Neuronal stem cell (in vitro differentiated cells): ENCODE data around the gene CDH3.
A peak's percentile ranks its signal among the peaks of the same experiment; 100 is the strongest.

ENCODE experiments used
- DNase-seq: peaks from one replicate; pipeline ENCODE4 v3.0.0-alpha.2; 2013; ENCODE audit warnings: low spot score
- H2AFZ ChIP-seq: one replicate; pipeline ENCODE4 v1.6.1; 2013; ENCODE audit warnings: mild to moderate bottlenecking, low read length, inconsistent platforms
- H2AK5ac ChIP-seq: 2 replicates; pipeline ENCODE4 v1.6.1; 2013; ENCODE audit warnings: low read depth, mild to moderate bottlenecking, inconsistent platforms, low read length, moderate library complexity, mixed read lengths
- H2BK120ac ChIP-seq: 2 replicates; pipeline ENCODE4 v1.6.1; 2013; ENCODE audit warnings: low read depth, mild to moderate bottlenecking, inconsistent platforms, low read length, moderate library complexity, mixed read lengths
- H2BK12ac ChIP-seq: one replicate; pipeline ENCODE4 v1.6.1; 2013; ENCODE audit warnings: low read length, inconsistent platforms
- H2BK15ac ChIP-seq: 2 replicates; pipeline ENCODE4 v1.6.1; 2013; ENCODE audit warnings: mild to moderate bottlenecking, low read length, inconsistent platforms, mixed read lengths
- H2BK5ac ChIP-seq: one replicate; pipeline ENCODE4 v1.6.1; 2013; ENCODE audit warnings: inconsistent platforms, mild to moderate bottlenecking, low read length, moderate library complexity
- H3K14ac ChIP-seq: one replicate; pipeline ENCODE4 v1.6.1; 2013; ENCODE audit warnings: low read length, inconsistent platforms
- H3K18ac ChIP-seq: 2 replicates; pipeline ENCODE4 v1.6.1; 2013; ENCODE audit warnings: low read length, inconsistent platforms
- H3K23ac ChIP-seq: 2 replicates; pipeline ENCODE4 v1.6.1; 2013; ENCODE audit warnings: low read depth, mild to moderate bottlenecking, mixed read lengths, low read length, inconsistent platforms; ENCODE audit not compliant: poor library complexity
- H3K27ac ChIP-seq: replicated peaks from 3 replicates; pipeline ENCODE4 v1.5.1; 2013; ENCODE audit warnings: low read length, inconsistent platforms
- H3K27me3 ChIP-seq, 3 experiments: 2 replicates each; pipeline ENCODE4 v1.6.1; 2013; ENCODE audit warnings: low read length in 3 of 3, mild to moderate bottlenecking in 2 of 3, inconsistent platforms in 1 of 3, low read depth in 1 of 3, mixed read lengths in 1 of 3, moderate library complexity in 1 of 3; ENCODE audit not compliant: control insufficient read depth in 3 of 3, insufficient read depth in 3 of 3
- H3K36me3 ChIP-seq, 2 donors: replicated peaks in 1 of 2; 2 replicates each; pipeline ENCODE4 v1.6.1; 2013; ENCODE audit warnings: low read length in 2 of 2; ENCODE audit not compliant: control insufficient read depth in 2 of 2, insufficient read depth in 2 of 2
- H3K4ac ChIP-seq: 2 replicates; pipeline ENCODE4 v1.6.1; 2013; ENCODE audit warnings: inconsistent platforms, mild to moderate bottlenecking, low read length, moderate library complexity
- H3K4me1 ChIP-seq, 2 donors: 1 replicate in 1 of 2; 2 replicates in 1 of 2; pipeline ENCODE4 v1.6.1; 2013; ENCODE audit warnings: low read length in 2 of 2, low read depth in 1 of 2; ENCODE audit not compliant: control insufficient read depth in 2 of 2, insufficient read depth in 1 of 2
- H3K4me2 ChIP-seq: one replicate; pipeline ENCODE4 v1.6.1; 2013; ENCODE audit warnings: mild to moderate bottlenecking, low read length, inconsistent platforms; ENCODE audit not compliant: insufficient read depth, poor library complexity, severe bottlenecking
- H3K4me3 ChIP-seq, 2 donors: 2 replicates each; pipeline ENCODE4 v1.5.1; 2013; ENCODE audit warnings: low read length in 2 of 2, mild to moderate bottlenecking in 2 of 2, inconsistent platforms in 1 of 2, moderate library complexity in 1 of 2
- H3K79me1 ChIP-seq: one replicate; pipeline ENCODE4 v1.6.1; 2013; ENCODE audit warnings: low read depth, mild to moderate bottlenecking, inconsistent platforms, low read length, moderate library complexity
- H3K9ac ChIP-seq: one replicate; pipeline ENCODE4 v1.6.1; 2013; ENCODE audit warnings: mild to moderate bottlenecking, low read depth, low read length, inconsistent platforms; ENCODE audit not compliant: poor library complexity
- H3K9me3 ChIP-seq, 2 donors: replicated peaks in 1 of 2; 2 replicates each; pipeline versions ENCODE3 to v1.6.1; 2013; ENCODE audit warnings: low read length in 2 of 2, mild to moderate bottlenecking in 2 of 2, inconsistent platforms in 1 of 2, low read depth in 1 of 2, mixed read lengths in 1 of 2, moderate library complexity in 1 of 2; ENCODE audit not compliant: control insufficient read depth in 2 of 2, insufficient read depth in 1 of 2
- H4K8ac ChIP-seq: one replicate; pipeline ENCODE4 v1.6.1; 2013; ENCODE audit warnings: low read depth, mild to moderate bottlenecking, inconsistent platforms, low read length, moderate library complexity
- H4K91ac ChIP-seq: one replicate; pipeline ENCODE4 v1.6.1; 2013; ENCODE audit warnings: low read length, low read depth, mild to moderate bottlenecking, inconsistent platforms; ENCODE audit not compliant: poor library complexity
- WGBS, 2 donors: extraction: QIAGEN DNeasy Blood & Tissue Kit; methylation state at CpG; one replicate each; pipeline ENCODE4 v1.1.7; 2013; ENCODE audit warnings: missing lambda C conversion rate in 2 of 2, mixed read lengths in 1 of 2; ENCODE audit not compliant: insufficient read length in 2 of 2, insufficient replicate concordance in 1 of 2; ENCODE audit errors: extremely low coverage in 2 of 2; 5-methylcytosine and 5-hydroxymethylcytosine counted together

Gene CDH3

GRCh38 chr16:68739964-68740627 lies 95.0 kb downstream of the CDH3 start:
- no peak overlapping the region for H4K8ac ChIP-seq
- H3K4me2 ChIP-seq: no peak overlapping the region
- peaks cover 1 to 12% of the 10 kb centered on the region in 2 donors for H3K4me1 ChIP-seq
- H2AK5ac ChIP-seq: no peak overlapping the region
- no peaks in the 10 kb centered on the region for H3K9me3 ChIP-seq
- H3K27me3 ChIP-seq: peaks cover 11 to 69% (median 24%) of the 10 kb centered on the region in 3 experiments
- H2BK12ac ChIP-seq: no peak overlapping the region
- WGBS, 2 donors: no CpG with 5 or more reads among the region's 7 CpGs
- no peak overlapping the region for H2BK15ac ChIP-seq
- no peak overlapping the region for H3K27ac ChIP-seq
- no peaks in the 10 kb centered on the region for H3K36me3 ChIP-seq
- no peak overlapping the region for H3K18ac ChIP-seq
- no peak overlapping the region for H4K91ac ChIP-seq
- no peak overlapping the region for H2AFZ ChIP-seq
- no peak for DNase-seq
- H2BK120ac ChIP-seq: no peak overlapping the region
- H2BK5ac ChIP-seq: no peak overlapping the region
- H3K14ac ChIP-seq: no peak overlapping the region
- H3K4me3 ChIP-seq: no peak overlapping the region
- no peak overlapping the region for H3K23ac ChIP-seq
- H3K9ac ChIP-seq: no peak overlapping the region
- H3K4ac ChIP-seq: no peak overlapping the region
- H3K79me1 ChIP-seq: no peaks in the 10 kb centered on the region

DNA sequence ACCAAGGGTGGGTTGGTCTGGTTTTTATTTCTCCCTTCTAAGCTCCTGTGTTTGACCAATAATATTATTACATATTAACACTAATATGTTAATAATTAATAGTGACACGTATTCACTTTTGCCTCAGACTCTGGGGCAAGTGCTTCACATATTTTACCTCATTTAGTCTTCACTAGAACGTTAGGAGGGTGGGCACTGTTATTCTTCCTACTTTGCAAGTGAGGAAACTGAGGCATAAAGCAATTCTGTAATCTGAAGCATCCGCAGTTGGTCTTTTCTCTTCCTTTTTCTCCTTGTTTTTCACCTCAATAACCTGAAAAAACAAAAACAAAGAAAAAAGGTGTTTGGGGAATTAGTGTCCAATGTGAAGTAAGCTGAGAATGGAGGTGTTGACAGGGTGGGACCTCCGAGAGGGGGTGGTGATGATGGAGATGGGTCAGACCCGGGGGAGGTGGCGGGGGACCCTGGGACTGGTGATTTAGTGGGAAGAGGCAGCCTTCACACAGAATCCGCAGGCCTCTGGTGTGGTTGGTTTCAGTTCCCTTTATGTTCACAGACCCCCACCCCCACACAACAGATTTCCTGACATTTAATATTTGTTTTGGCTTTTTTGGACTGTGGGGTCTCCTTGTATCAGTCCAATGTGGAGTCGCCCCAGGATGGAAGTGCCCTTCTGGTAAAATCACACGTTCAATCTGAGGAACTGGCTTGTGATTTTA lies 95.7 kb downstream of the CDH3 start:
- no peak overlapping the region for H2AFZ ChIP-seq
- no peaks in the 10 kb centered on the region for H3K79me1 ChIP-seq
- no peak overlapping the region for H3K27ac ChIP-seq
- no CpG with 5 or more reads among the region's 9 CpGs for WGBS, 2 donors
- H3K4me1 ChIP-seq: peaks cover 1 to 12% of the 10 kb centered on the region in 2 donors
- H4K8ac ChIP-seq: no peak overlapping the region
- DNase-seq: no peak
- no peak overlapping the region for H3K9ac ChIP-seq
- H4K91ac ChIP-seq: no peak overlapping the region
- no peak overlapping the region for H3K23ac ChIP-seq
- H2BK5ac ChIP-seq: no peak overlapping the region
- no peak overlapping the region for H2BK15ac ChIP-seq
- peaks cover 11 to 67% (median 24%) of the 10 kb centered on the region in 3 experiments for H3K27me3 ChIP-seq
- no peak overlapping the region for H3K4me2 ChIP-seq
- H3K4me3 ChIP-seq: no peak overlapping the region
- no peaks in the 10 kb centered on the region for H3K9me3 ChIP-seq
- H3K14ac ChIP-seq: no peak overlapping the region
- H2AK5ac ChIP-seq: no peak overlapping the region
- no peak overlapping the region for H3K4ac ChIP-seq
- no peaks in the 10 kb centered on the region for H3K36me3 ChIP-seq
- no peak overlapping the region for H2BK120ac ChIP-seq
- peak overlapping the region; percentile 13 for H3K18ac ChIP-seq
- H2BK12ac ChIP-seq: no peak overlapping the region

- Histone ChIP-seq H3K36me3 (no peaks in the 10 kb centered on the region), H3K18ac (no peak overlapping the region), H2AK5ac (no peak overlapping the region), H2BK15ac (no peak overlapping the region), H3K27ac (no peak overlapping the region), H3K4me3 (no peak overlapping the region), H3K23ac (no peak overlapping the region), H3K4me2 (no peak overlapping the region), H3K4me1 (peaks cover 1 to 8% of the 10 kb centered on the region in 2 donors), H4K8ac (no peak overlapping the region), H3K79me1 (no peaks in the 10 kb centered on the region), H4K91ac (no peak overlapping the region), H3K4ac (no peak overlapping the region), H3K9ac (no peak overlapping the region), H3K9me3 (no peaks in the 10 kb centered on the region), H2BK5ac (no peak overlapping the region), H3K14ac (no peak overlapping the region), H2AFZ (no peak overlapping the region), H3K27me3 (peaks cover 0 to 45% (median under 1%) of the 10 kb centered on the region in 3 experiments), H2BK120ac (no peak overlapping the region), H2BK12ac (no peak overlapping the region)
- no peak for DNase-seq
- WGBS, 2 donors: no CpG with 5 or more reads among the region's 4 CpGs
These were observed 98.6 kb downstream of the CDH3 start for GRCh38 chr16:68743664-68744063.

DNA sequence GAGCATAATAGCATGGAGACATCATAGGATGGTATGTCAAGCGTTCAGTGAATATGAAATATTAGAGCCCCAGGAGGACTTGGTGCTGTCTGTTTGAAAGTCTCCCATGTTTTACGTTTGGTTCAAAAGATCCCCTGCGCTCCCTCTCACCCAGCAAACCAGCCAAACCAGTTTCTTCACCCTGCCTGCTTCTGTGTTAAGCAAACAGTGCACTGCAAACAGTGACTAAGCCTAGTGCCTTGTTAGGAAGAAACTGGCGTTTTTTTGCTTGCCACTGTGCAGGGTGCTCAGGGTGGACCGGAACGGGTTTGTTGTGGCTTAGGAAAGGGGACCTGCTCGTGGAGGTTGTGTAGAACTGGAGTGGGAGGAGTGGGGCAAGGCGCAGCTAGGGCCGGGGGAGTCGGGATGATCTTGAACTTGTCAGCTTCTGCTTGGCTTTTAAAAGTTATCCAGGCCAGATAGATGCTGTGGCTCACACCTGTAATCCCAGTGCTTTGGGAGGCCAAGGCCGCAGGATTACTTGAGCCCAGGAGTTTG lies 99.7 kb downstream of the CDH3 start:
- Histone ChIP-seq H3K79me1 (no peaks in the 10 kb centered on the region), H2BK120ac (no peak overlapping the region), H3K18ac (no peak overlapping the region), H3K27me3 (peaks cover 0 to 35% (median 0%) of the 10 kb centered on the region in 3 experiments), H3K27ac (no peak overlapping the region), H3K4ac (no peak overlapping the region), H4K91ac (no peak overlapping the region), H2BK15ac (no peak overlapping the region), H4K8ac (no peak overlapping the region), H2BK12ac (no peak overlapping the region), H2AFZ (no peak overlapping the region), H3K4me3 (no peak overlapping the region), H3K9ac (no peak overlapping the region), H2BK5ac (no peak overlapping the region), H3K36me3 (no peaks in the 10 kb centered on the region), H3K4me2 (no peak overlapping the region), H3K14ac (no peak overlapping the region), H2AK5ac (no peak overlapping the region), H3K4me1 (peaks cover 1 to 8% of the 10 kb centered on the region in 2 donors), H3K9me3 (no peaks in the 10 kb centered on the region), H3K23ac (no peak overlapping the region)
- no CpG with 5 or more reads among the region's 11 CpGs for WGBS, 2 donors
- no peak for DNase-seq
